ENCODE measurements around the gene GGN.

DNA sequence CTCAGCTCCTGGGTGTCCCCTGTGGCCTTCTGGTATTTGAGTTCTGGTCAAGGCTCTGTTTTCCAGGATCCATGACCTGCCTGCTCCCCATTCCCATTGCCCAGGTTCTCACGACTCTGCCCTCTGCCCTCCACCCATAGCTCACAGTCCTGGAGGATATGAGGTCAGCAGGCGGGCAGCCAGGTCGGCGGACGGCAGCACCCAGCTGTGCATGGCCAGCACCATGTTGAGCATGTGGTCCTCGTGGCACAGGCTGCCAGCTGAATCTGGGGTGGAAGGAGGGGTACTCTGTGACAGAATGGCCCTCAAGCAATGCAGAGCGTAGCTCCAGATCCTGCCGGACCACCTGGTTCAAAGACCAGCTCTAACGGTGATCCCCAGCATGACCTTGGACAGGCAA, 33.1 kb upstream of the GGN start:
- no peak for TF ChIP-seq CTCF (IDR thresholded peaks at IDR 0.05; ENCODE audit: insufficient read depth, low read length)
- no peak for TF ChIP-seq GABPA (IDR thresholded peaks at IDR 0.05; ENCODE audit: low read depth)
- TF ChIP-seq, protein P1, sequence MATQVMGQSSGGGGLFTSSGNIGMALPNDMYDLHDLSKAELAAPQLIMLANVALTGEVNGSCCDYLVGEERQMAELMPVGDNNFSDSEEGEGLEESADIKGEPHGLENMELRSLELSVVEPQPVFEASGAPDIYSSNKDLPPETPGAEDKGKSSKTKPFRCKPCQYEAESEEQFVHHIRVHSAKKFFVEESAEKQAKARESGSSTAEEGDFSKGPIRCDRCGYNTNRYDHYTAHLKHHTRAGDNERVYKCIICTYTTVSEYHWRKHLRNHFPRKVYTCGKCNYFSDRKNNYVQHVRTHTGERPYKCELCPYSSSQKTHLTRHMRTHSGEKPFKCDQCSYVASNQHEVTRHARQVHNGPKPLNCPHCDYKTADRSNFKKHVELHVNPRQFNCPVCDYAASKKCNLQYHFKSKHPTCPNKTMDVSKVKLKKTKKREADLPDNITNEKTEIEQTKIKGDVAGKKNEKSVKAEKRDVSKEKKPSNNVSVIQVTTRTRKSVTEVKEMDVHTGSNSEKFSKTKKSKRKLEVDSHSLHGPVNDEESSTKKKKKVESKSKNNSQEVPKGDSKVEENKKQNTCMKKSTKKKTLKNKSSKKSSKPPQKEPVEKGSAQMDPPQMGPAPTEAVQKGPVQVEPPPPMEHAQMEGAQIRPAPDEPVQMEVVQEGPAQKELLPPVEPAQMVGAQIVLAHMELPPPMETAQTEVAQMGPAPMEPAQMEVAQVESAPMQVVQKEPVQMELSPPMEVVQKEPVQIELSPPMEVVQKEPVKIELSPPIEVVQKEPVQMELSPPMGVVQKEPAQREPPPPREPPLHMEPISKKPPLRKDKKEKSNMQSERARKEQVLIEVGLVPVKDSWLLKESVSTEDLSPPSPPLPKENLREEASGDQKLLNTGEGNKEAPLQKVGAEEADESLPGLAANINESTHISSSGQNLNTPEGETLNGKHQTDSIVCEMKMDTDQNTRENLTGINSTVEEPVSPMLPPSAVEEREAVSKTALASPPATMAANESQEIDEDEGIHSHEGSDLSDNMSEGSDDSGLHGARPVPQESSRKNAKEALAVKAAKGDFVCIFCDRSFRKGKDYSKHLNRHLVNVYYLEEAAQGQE (IDR thresholded peaks at IDR 0.05; ENCODE audit: insufficient replicate concordance, low read depth), result no peak
- no peak for TF ChIP-seq POLR2AphosphoS5 (IDR thresholded peaks at IDR 0.05; ENCODE audit: low read depth)
- no peak for TF ChIP-seq SPI1 (IDR thresholded peaks at IDR 0.05; ENCODE audit: borderline replicate concordance, low read depth)
